Left ventricle myocardium inferior (tissue), 1 donor: ENCODE data around the gene GRIK4. TPM values are rescaled to one million over a fixed set of nuclear protein-coding genes. Genes with fewer than 3 reads are reported as not detected.

Experiments used
- DNase-seq: peaks from one replicate; pipeline ENCODE4 v3.0.0-alpha.2; 2020
- H3K27ac ChIP-seq: fragments of 200-600 bp; replicated peaks from 2 replicates; pipeline ENCODE4 v1.8.0; 2021
- H3K27me3 ChIP-seq: fragments of 200-600 bp; 2 replicates; pipeline ENCODE4 v1.8.0; 2021; ENCODE audit warnings: low read depth
- H3K36me3 ChIP-seq: fragments of 200-600 bp; 2 replicates; pipeline ENCODE4 v1.8.0; 2021
- H3K4me1 ChIP-seq: fragments of 200-600 bp; 2 replicates; pipeline ENCODE4 v1.8.0; 2021
- H3K4me3 ChIP-seq: fragments of 200-600 bp; 2 replicates; pipeline ENCODE4 v1.8.0; 2021; ENCODE audit warnings: mild to moderate bottlenecking, moderate library complexity
- H3K9me3 ChIP-seq: fragments of 200-600 bp; replicated peaks from 2 replicates; pipeline ENCODE4 v1.8.0; 2021
- CTCF ChIP-seq: fragments of 200-600 bp; IDR thresholded peaks from 2 replicates; pipeline ENCODE4 v1.8.0; 2021; ENCODE audit warnings: antibody characterized with exemption, mild to moderate bottlenecking, borderline replicate concordance
- intact Hi-C: fragments of 100-400 bp; cut with micrococcal nuclease; formaldehyde crosslinking; loops from one replicate; pipeline ENCODE4 v1.11.0; 2022
- total RNA-seq: library from RNA; stranded (reverse); fragmentation: NEBNext Ultra II Directional; extraction: Animal tissue kit (Norgen Biotek cat#: 25700); gene quantifications from one replicate; pipeline ENCODE4 v1.2.1, GENCODE V29; 2021
- donor health status: DM: no; HTN: yes; CAD: no; lungs with severe emphysema.

GRIK4 gene
- total RNA-seq, 1 donor from 2014 or later, result 0.16 TPM

GRCh38 chr11:120547316-120547715 lies 35.8 kb downstream of the GRIK4 start:
- no peaks in the 10 kb centered on the region for H3K27me3 ChIP-seq
- no peak for DNase-seq
- peaks cover 1% of the 10 kb centered on the region for H3K9me3 ChIP-seq
- peak overlapping the region; percentile 84 for H3K27ac ChIP-seq
- no peak for TF ChIP-seq CTCF
- peaks cover 40% of the 10 kb centered on the region for H3K4me1 ChIP-seq
- intact Hi-C loops, result no loop called here
- no peak overlapping the region for H3K4me3 ChIP-seq
- no peaks in the 10 kb centered on the region for H3K36me3 ChIP-seq

GRCh38 chr11:120547811-120548681 lies 36.5 kb downstream of the GRIK4 start:
- no peaks in the 10 kb centered on the region for H3K36me3 ChIP-seq
- intact Hi-C loops, result no loop called here

GRCh38 chr11:120548682-120549209 lies 37.2 kb downstream of the GRIK4 start:
- intact Hi-C loops, result no loop called here
- H3K27ac ChIP-seq, result peak overlapping the region; percentile 84
- H3K27me3 ChIP-seq, result no peaks in the 10 kb centered on the region
- H3K9me3 ChIP-seq, result no peaks in the 10 kb centered on the region
- TF ChIP-seq CTCF, result no peak
- peaks cover 40% of the 10 kb centered on the region for H3K4me1 ChIP-seq
- no peak for DNase-seq
- no peaks in the 10 kb centered on the region for H3K36me3 ChIP-seq
- no peak overlapping the region for H3K4me3 ChIP-seq

More at GRCh38 chr11:120547811-120548681, 36.5 kb downstream of the GRIK4 start:
- peak; percentile 42 for TF ChIP-seq CTCF
- Histone ChIP-seq H3K27me3 (no peaks in the 10 kb centered on the region), H3K4me3 (no peak overlapping the region), H3K9me3 (no peaks in the 10 kb centered on the region), H3K4me1 (peaks cover 40% of the 10 kb centered on the region), H3K27ac (peak overlapping the region; percentile 84)
- peak; percentile 89 for DNase-seq

- intact Hi-C loops, result no loop called here
- Histone ChIP-seq H3K27ac (no peak overlapping the region), H3K27me3 (no peaks in the 10 kb centered on the region), H3K36me3 (no peaks in the 10 kb centered on the region), H3K4me3 (no peak overlapping the region), H3K9me3 (no peaks in the 10 kb centered on the region), H3K4me1 (peaks cover 36% of the 10 kb centered on the region)
- no peak for DNase-seq
- no peak for TF ChIP-seq CTCF
Measured at GRCh38 chr11:120549346-120549745, 37.8 kb downstream of the GRIK4 start.

- no peak for TF ChIP-seq CTCF
- intact Hi-C loops, result no loop called here
Measured at GRCh38 chr11:120550007-120550406, 38.5 kb downstream of the GRIK4 start.

More at GRCh38 chr11:120550007-120550406, 38.5 kb downstream of the GRIK4 start:
- Histone ChIP-seq H3K4me1 (peaks cover 36% of the 10 kb centered on the region), H3K4me3 (no peak overlapping the region), H3K9me3 (no peaks in the 10 kb centered on the region), H3K36me3 (no peaks in the 10 kb centered on the region), H3K27me3 (no peaks in the 10 kb centered on the region), H3K27ac (no peak overlapping the region)
- DNase-seq, result no peak
